ENCODE data around the gene ATAD3A. TPM values are rescaled to one million over a fixed set of nuclear protein-coding genes. Genes with fewer than 3 reads are reported as not detected.

The ATAD3A gene
- polyA plus RNA-seq, 1 of the 3 experiments (the other 2 are of a cell fraction), result 40.2 TPM

GRCh38 chr1:1574721-1575537 lies 63.0 kb downstream of the ATAD3A start, which contains the start of gene SSU72:
Gene SSU72 (minus strand): TSS chr1:1574863. CDS start chr1:1574557, 306 bp downstream.
- Histone ChIP-seq H4K20me1 (ENCODE audit: insufficient read depth) (peaks cover 17% of the 10 kb centered on the region), H3K4me2 (peak within 1 kb of the TSS; percentile 84), H3K4me3 (ENCODE audit: low read depth in 2 of 2, low read length in 1 of 2) (peak within 1 kb of the TSS; percentile 73 to 86), H3K36me3 (replicated peaks in 1 of 2; ENCODE audit: control insufficient read depth in 1 of 2, insufficient read depth in 2 of 2, low read length in 1 of 2) (peaks cover 2 to 9% of the 10 kb centered on the region in 2 experiments), H2AFZ (ENCODE audit: low read depth) (peak within 1 kb of the TSS; percentile 67; the same call in 1 of the 2 replicates), H3K27me3 (ENCODE audit: insufficient read depth) (no peaks in the 10 kb centered on the region; the same call in 1 of the 2 replicates), H3K4me1 (ENCODE audit: control insufficient read depth in 1 of 2, insufficient read depth in 2 of 2, low read depth in 1 of 2, low read length in 1 of 2) (peaks cover 0 to 7% of the 10 kb centered on the region in 2 experiments; a peak in 1 of 4 replicates), H3K9me3 (no peaks in the 10 kb centered on the region), H3K27ac (ENCODE audit: low read depth in 2 of 2, low read length in 1 of 2) (peak within 1 kb of the TSS; percentile 94 to 97), H3K9me2 (no peaks in the 10 kb centered on the region), H3K79me2 (ENCODE audit: insufficient read depth) (peaks cover 45% of the 10 kb centered on the region), H3K9ac (peak within 1 kb of the TSS; percentile 98), H3F3A (replicated peaks; ENCODE audit: insufficient read depth) (peaks cover 14% of the 10 kb centered on the region)
- peak; percentile 95 for DNase-seq
- POLR2A ChIA-PET, result no interaction called here
- 1% methylated on average over 40 of the region's 87 CpGs for whole genome bisulfite sequencing (ENCODE audit: low lambda C conversion rate)
- CTCF ChIA-PET, result interaction anchor here (1.1 to 1.3 kb wide), 2 partner anchors 11 to 22 kb away, joined by 3 read pairs; no protein-coding TSS in a partner anchor
- 0 out of 2 replicates have a peak, but pooled peaks have one; percentile 19 for TF ChIP-seq REST (IDR thresholded peaks at IDR 0.05; ENCODE audit: low read depth, low read length)
- no peak for TF ChIP-seq CTCF (IDR thresholded peaks at IDR 0.05)
- TF ChIP-seq JUND (IDR thresholded peaks at IDR 0.05), result no peak
- TF ChIP-seq FOXJ3 (CRISPR knock-in tag; IDR thresholded peaks at IDR 0.05), result peak; percentile 41; the same call in 1 of the 2 replicates
- peak; percentile 73; the same call in 1 of the 2 replicates for TF ChIP-seq TAF1 (IDR thresholded peaks at IDR 0.05; ENCODE audit: borderline replicate concordance, low read depth, low read length)
- no peak for TF ChIP-seq RXRA (IDR thresholded peaks at IDR 0.05; ENCODE audit: borderline replicate concordance, low read depth)
- no peak for TF ChIP-seq YY1 (IDR thresholded peaks at IDR 0.05; ENCODE audit: low read depth)
- TF ChIP-seq RFX5 (IDR thresholded peaks at IDR 0.05; ENCODE audit: low read length), result no peak
- TF ChIP-seq NRF1 (IDR thresholded peaks at IDR 0.05; ENCODE audit: low read depth, low read length), result 0 out of 2 replicates have a peak, but pooled peaks have one; percentile 11
- TF ChIP-seq, protein P1, sequence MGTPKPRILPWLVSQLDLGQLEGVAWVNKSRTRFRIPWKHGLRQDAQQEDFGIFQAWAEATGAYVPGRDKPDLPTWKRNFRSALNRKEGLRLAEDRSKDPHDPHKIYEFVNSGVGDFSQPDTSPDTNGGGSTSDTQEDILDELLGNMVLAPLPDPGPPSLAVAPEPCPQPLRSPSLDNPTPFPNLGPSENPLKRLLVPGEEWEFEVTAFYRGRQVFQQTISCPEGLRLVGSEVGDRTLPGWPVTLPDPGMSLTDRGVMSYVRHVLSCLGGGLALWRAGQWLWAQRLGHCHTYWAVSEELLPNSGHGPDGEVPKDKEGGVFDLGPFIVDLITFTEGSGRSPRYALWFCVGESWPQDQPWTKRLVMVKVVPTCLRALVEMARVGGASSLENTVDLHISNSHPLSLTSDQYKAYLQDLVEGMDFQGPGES (IDR thresholded peaks at IDR 0.05; ENCODE audit: low read depth, low read length), result no peak
- no peak for TF ChIP-seq EZH2phosphoT487 (IDR thresholded peaks at IDR 0.05; ENCODE audit: borderline replicate concordance, low read depth)
- no peak for TF ChIP-seq USF2 (IDR thresholded peaks at IDR 0.05; ENCODE audit: borderline replicate concordance, low read depth, low read length)
- peak; percentile 79 for TF ChIP-seq CHD2 (IDR thresholded peaks at IDR 0.05; ENCODE audit: low read length, partially characterized antibody)
- TF ChIP-seq, protein P2, sequence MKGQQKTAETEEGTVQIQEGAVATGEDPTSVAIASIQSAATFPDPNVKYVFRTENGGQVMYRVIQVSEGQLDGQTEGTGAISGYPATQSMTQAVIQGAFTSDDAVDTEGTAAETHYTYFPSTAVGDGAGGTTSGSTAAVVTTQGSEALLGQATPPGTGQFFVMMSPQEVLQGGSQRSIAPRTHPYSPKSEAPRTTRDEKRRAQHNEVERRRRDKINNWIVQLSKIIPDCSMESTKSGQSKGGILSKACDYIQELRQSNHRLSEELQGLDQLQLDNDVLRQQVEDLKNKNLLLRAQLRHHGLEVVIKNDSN (IDR thresholded peaks at IDR 0.05; ENCODE audit: borderline replicate concordance, low read depth), result 0 out of 2 replicates have a peak, but pooled peaks have one; percentile 2
- TF ChIP-seq RCOR1 (IDR thresholded peaks at IDR 0.05; ENCODE audit: low read length), result no peak; the same call in 1 of the 2 replicates
- TF ChIP-seq GABPA (IDR thresholded peaks at IDR 0.05; ENCODE audit: low read depth), result peak; percentile 58
- no peak for TF ChIP-seq PBX3 (IDR thresholded peaks at IDR 0.05)
- no peak for TF ChIP-seq GATA2 (CRISPR knock-in tag; IDR thresholded peaks at IDR 0.05)
- TF ChIP-seq TEAD4 (IDR thresholded peaks at IDR 0.05; ENCODE audit: borderline replicate concordance, insufficient read depth), result no peak
- no peak for TF ChIP-seq NFIC (IDR thresholded peaks at IDR 0.05; ENCODE audit: borderline replicate concordance)
- TF ChIP-seq FOXM1 (IDR thresholded peaks at IDR 0.05; ENCODE audit: low read depth), result no peak
- no peak for TF ChIP-seq TCF12 (IDR thresholded peaks at IDR 0.05)
- no peak for TF ChIP-seq SMC3 (IDR thresholded peaks at IDR 0.05; ENCODE audit: low read depth, low read length)
